Spleen (tissue), 11 donors: ENCODE measurements around the gene MAP3K7CL. TPM values are rescaled to one million over a fixed set of nuclear protein-coding genes. Genes with fewer than 3 reads are reported as not detected.
A peak's percentile ranks its signal among the peaks of the same experiment; 100 is the strongest.

ENCODE experiments used
- DNase-seq: peaks from one replicate; pipeline ENCODE4 v3.0.0-alpha.2; 2020
- H3K27ac ChIP-seq, 8 donors: fragments of 200-600 bp; sonication (generic) in 7 of 8; 1 replicate in 4 of 8; 2 replicates in 4 of 8; pipeline versions ENCODE4 v1.5.0 to v1.8.0; 2016 to 2021; ENCODE audit warnings: inconsistent platforms in 4 of 8, mild to moderate bottlenecking in 4 of 8, moderate library complexity in 1 of 8
- H3K27me3 ChIP-seq, 7 donors: fragments of 200-600 bp; sonication (generic) in 6 of 7; replicated peaks in 1 of 7; 1 replicate in 4 of 7; 2 replicates in 3 of 7; pipeline versions ENCODE4 v1.5.0 to v1.8.0; 2016 to 2021; ENCODE audit warnings: inconsistent platforms in 3 of 7, mild to moderate bottlenecking in 1 of 7
- H3K36me3 ChIP-seq, 6 donors: fragments of 200-600 bp; sonication (generic) in 5 of 6; 1 replicate in 4 of 6; 2 replicates in 2 of 6; pipeline versions ENCODE4 v1.5.0 to v1.8.0; 2016 to 2021; ENCODE audit warnings: inconsistent platforms in 2 of 6
- H3K4me1 ChIP-seq, 6 donors: fragments of 200-600 bp; sonication (generic) in 5 of 6; 1 replicate in 3 of 6; 2 replicates in 3 of 6; pipeline versions ENCODE4 v1.5.0 to v1.8.0; 2016 to 2021; ENCODE audit warnings: inconsistent platforms in 3 of 6
- H3K4me3 ChIP-seq, 8 donors: fragments of 200-600 bp; sonication (generic) in 7 of 8; 1 replicate in 4 of 8; 2 replicates in 4 of 8; pipeline versions ENCODE4 v1.5.0 to v1.8.0; 2016 to 2021; ENCODE audit warnings: inconsistent platforms in 4 of 8, mild to moderate bottlenecking in 4 of 8, moderate library complexity in 2 of 8
- H3K9me3 ChIP-seq, 8 donors: fragments of 200-600 bp; sonication (generic) in 7 of 8; 1 replicate in 4 of 8; 2 replicates in 4 of 8; pipeline versions ENCODE4 v1.5.0 to v1.8.0; 2016 to 2021; ENCODE audit warnings: inconsistent platforms in 4 of 8
- CTCF ChIP-seq, 11 experiments: fragments of 200-600 bp in 7 of 11; fragments of 450-650 bp in 4 of 11; sonication (generic) in 4 of 11; IDR thresholded peaks in 8 of 11; conservative IDR thresholded peaks in 3 of 11; 1 replicate in 7 of 11; 2 replicates in 4 of 11; pipeline versions ENCODE4 v1.4.0 to v1.8.0; 2016 to 2021; ENCODE audit warnings: antibody characterized with exemption in 11 of 11, inconsistent platforms in 4 of 11, mild to moderate bottlenecking in 1 of 11
- POLR2A ChIP-seq, 3 donors: fragments of 450-650 bp; IDR thresholded peaks; one replicate each; pipeline ENCODE4 v1.5.1; 2017; ENCODE audit warnings: antibody characterized with exemption in 3 of 3, mild to moderate bottlenecking in 1 of 3
- POLR2AphosphoS5 ChIP-seq, 3 donors: sonication (generic); formaldehyde crosslinking; IDR thresholded peaks; one replicate each; pipeline ENCODE4 v1.5.1; 2017; ENCODE audit warnings: antibody characterized with exemption in 3 of 3
- WGBS, 5 donors: extraction: QIAGEN DNeasy Blood & Tissue Kit in 3 of 5; methylation state at CpG; one replicate each; pipeline versions ENCODE4 v1.1.5 to v1.1.7; 2013 to 2018; 5-methylcytosine and 5-hydroxymethylcytosine counted together
- intact Hi-C: fragments of 100-400 bp; cut with DNase I; formaldehyde crosslinking; loops from one replicate; pipeline ENCODE4 v1.15.0; 2023; ENCODE audit warnings: low total_unique reads
- polyA plus RNA-seq, 3 donors: library from polyadenylated mRNA; stranded (reverse); fragments of 200-250 nt; gene quantifications; one replicate each; pipeline ENCODE4 v1.2.1, GENCODE V29; 2013
- total RNA-seq, 7 donors: library from RNA; depleted of rRNA in 3 of 7; stranded (reverse); fragments of >200 nt in 3 of 7; fragmentation: NEBNext Ultra II Directional in 4 of 7; extraction: Animal tissue kit (Norgen Biotek cat#: 25700) in 4 of 7; gene quantifications; one replicate each; pipeline versions ENCODE4 v1.1.0 to v1.2.1, GENCODE V29; 2016 to 2021
- donor health status: healthy with polysubstance abuse.
- donor health status: DM: no; HTN: no; CAD: no; lungs with moderate emphysema.
- donor health status: DM: no; HTN: no; CAD: no.
- donor health status: Bipolar disorder and iron deficiency.
- donor health status: healthy.
- donor health status: DM: no; HTN: no; CAD: no.
- donor health status: DM: yes; HTN: yes; CAD: no.

MAP3K7CL gene
- total and polyA plus RNA-seq, 10 donors: 6.9 to 24.3 (median 12.4) TPM

GRCh38 chr21:29185172-29185571 lies 54.7 kb downstream of the MAP3K7CL start:
- intact Hi-C loops: no loop called here
- TF ChIP-seq POLR2A (IDR thresholded peaks at IDR 0.05): no peak
- no peak for TF ChIP-seq CTCF (IDR thresholded peaks at IDR 0.05 in 8 of 11, conservative IDR thresholded peaks at IDR 0.05 in 3 of 11)
- DNase-seq: no peak
- no peaks in the 10 kb centered on the region for H3K9me3 ChIP-seq
- no peak overlapping the region for H3K4me3 ChIP-seq
- no peaks in the 10 kb centered on the region for H3K27me3 ChIP-seq
- peak overlapping the region in 4 of 8 donors; percentile 14 to 88 (median 84) for H3K27ac ChIP-seq
- 69 to 92% (median 89%) methylated on average over 1 of the region's 1 CpG for WGBS, 5 donors
- H3K36me3 ChIP-seq: no peaks in the 10 kb centered on the region
- peaks cover 0 to 51% (median 30%) of the 10 kb centered on the region in 6 donors for H3K4me1 ChIP-seq

- WGBS, 5 donors: 91 to 97% (median 92%) methylated on average over 4 of the region's 4 CpGs
- intact Hi-C loops: no loop called here
- Histone ChIP-seq H3K4me3 (no peak overlapping the region), H3K4me1 (peaks cover 0 to 52% (median 30%) of the 10 kb centered on the region in 6 donors), H3K9me3 (no peaks in the 10 kb centered on the region), H3K27ac (peak overlapping the region in 3 of 8 donors; percentile 14 to 87 (median 80)), H3K36me3 (no peaks in the 10 kb centered on the region), H3K27me3 (no peaks in the 10 kb centered on the region)
- DNase-seq: no peak
- TF ChIP-seq POLR2AphosphoS5 (IDR thresholded peaks at IDR 0.05) (no peak), POLR2A (IDR thresholded peaks at IDR 0.05) (no peak), CTCF (IDR thresholded peaks at IDR 0.05 in 8 of 11, conservative IDR thresholded peaks at IDR 0.05 in 3 of 11) (no peak)
Observed at GRCh38 chr21:29185633-29186032, 55.2 kb downstream of the MAP3K7CL start.

- DNase-seq: no peak
- intact Hi-C loops: no loop called here
- peaks cover 0 to 56% (median 32%) of the 10 kb centered on the region in 6 donors for H3K4me1 ChIP-seq
- no peaks in the 10 kb centered on the region for H3K36me3 ChIP-seq
- H3K9me3 ChIP-seq: no peaks in the 10 kb centered on the region
- TF ChIP-seq CTCF (IDR thresholded peaks at IDR 0.05 in 8 of 11, conservative IDR thresholded peaks at IDR 0.05 in 3 of 11) (no peak), POLR2AphosphoS5 (IDR thresholded peaks at IDR 0.05) (no peak), POLR2A (IDR thresholded peaks at IDR 0.05) (no peak)
- H3K27me3 ChIP-seq: no peaks in the 10 kb centered on the region
- peak overlapping the region in 1 of 8 donors; percentile 87 for H3K27ac ChIP-seq
- no peak overlapping the region for H3K4me3 ChIP-seq
Observed at GRCh38 chr21:29186246-29186645, 55.8 kb downstream of the MAP3K7CL start.

GRCh38 chr21:29187944-29188343 lies 57.5 kb downstream of the MAP3K7CL start:
- WGBS, 5 donors: 86 to 94% (median 90%) methylated on average over 2 of the region's 2 CpGs
- DNase-seq: no peak
- Histone ChIP-seq H3K4me1 (peaks cover 0 to 47% (median 20%) of the 10 kb centered on the region in 6 donors), H3K9me3 (no peaks in the 10 kb centered on the region), H3K36me3 (no peaks in the 10 kb centered on the region), H3K4me3 (no peak overlapping the region), H3K27ac (no peak overlapping the region), H3K27me3 (no peaks in the 10 kb centered on the region)
- TF ChIP-seq CTCF (IDR thresholded peaks at IDR 0.05 in 8 of 11, conservative IDR thresholded peaks at IDR 0.05 in 3 of 11) (no peak), POLR2A (IDR thresholded peaks at IDR 0.05) (no peak), POLR2AphosphoS5 (IDR thresholded peaks at IDR 0.05) (no peak)
- intact Hi-C loops: no loop called here
